Measurements from ENCODE around the gene KCNK17. TPM values are rescaled to one million over a fixed set of nuclear protein-coding genes. Genes with fewer than 3 reads are reported as not detected.

KCNK17 gene
- polyA plus RNA-seq, 1 experiment = not detected

- H3K36me3 ChIP-seq (ENCODE audit: control insufficient read depth, insufficient read depth, low read length) = no peaks in the 10 kb centered on the region
- ChIA-PET CTCF (interaction anchor here (0.6 to 10.7 kb wide), 23 partner anchors 9 to 432 kb away, joined by 3 to 136 read pairs (median 4); no protein-coding TSS in a partner anchor), POLR2A (no interaction called here)
- TF ChIP-seq CTCF (IDR thresholded peaks at IDR 0.05; ENCODE audit: insufficient read depth, low read depth, low read length) = no peak
- no peaks in the 10 kb centered on the region; the same call in 1 of the 2 replicates for H3K27me3 ChIP-seq (ENCODE audit: control insufficient read depth, insufficient read depth, low read length)
- no peak overlapping the region for H3K4me3 ChIP-seq (ENCODE audit: low read depth, low read length)
- no peak for DNase-seq (ENCODE audit: low read depth)
These were observed 10.6 kb downstream of the KCNK17 start for GRCh38 chr6:39303425-39304153.

GRCh38 chr6:39302669-39303424 is 11.4 kb downstream of the KCNK17 start:
- Histone ChIP-seq H3K36me3 (ENCODE audit: control insufficient read depth, insufficient read depth, low read length) (no peaks in the 10 kb centered on the region), H3K27me3 (ENCODE audit: control insufficient read depth, insufficient read depth, low read length) (no peaks in the 10 kb centered on the region; the same call in 1 of the 2 replicates), H3K4me3 (ENCODE audit: low read depth, low read length) (no peak overlapping the region)
- TF ChIP-seq CTCF (IDR thresholded peaks at IDR 0.05; ENCODE audit: insufficient read depth, low read depth, low read length) = peak; percentile 84
- ChIA-PET POLR2A (no interaction called here), CTCF (interaction anchor here (0.6 to 10.7 kb wide), 25 partner anchors 9 to 431 kb away, joined by 3 to 136 read pairs (median 4); no protein-coding TSS in a partner anchor)
- DNase-seq (ENCODE audit: low read depth) = no peak

DNA sequence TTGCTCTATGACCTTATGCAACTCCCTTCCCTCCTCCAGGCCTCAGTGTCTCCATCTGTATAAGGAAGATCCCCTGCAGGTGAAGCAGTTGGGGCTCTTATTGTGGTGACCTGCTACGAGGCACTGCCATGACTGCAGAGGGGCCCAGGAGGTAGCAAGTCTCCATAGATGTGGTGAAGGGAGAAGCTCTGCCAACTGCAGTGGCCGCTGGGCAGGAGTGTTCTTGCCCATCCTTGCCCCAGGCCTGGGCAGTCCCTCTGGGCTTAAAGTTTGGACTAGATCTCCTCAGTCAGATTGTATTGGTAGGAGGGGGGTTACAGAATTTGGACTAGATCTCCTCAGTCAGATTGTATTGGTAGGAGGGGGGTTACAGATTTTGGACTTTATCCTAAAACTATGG is 12.2 kb downstream of the KCNK17 start:
- H3K36me3 ChIP-seq (ENCODE audit: control insufficient read depth, insufficient read depth, low read length) = no peaks in the 10 kb centered on the region
- POLR2A ChIA-PET = no interaction called here
- DNase-seq (ENCODE audit: low read depth) = no peak

DNA sequence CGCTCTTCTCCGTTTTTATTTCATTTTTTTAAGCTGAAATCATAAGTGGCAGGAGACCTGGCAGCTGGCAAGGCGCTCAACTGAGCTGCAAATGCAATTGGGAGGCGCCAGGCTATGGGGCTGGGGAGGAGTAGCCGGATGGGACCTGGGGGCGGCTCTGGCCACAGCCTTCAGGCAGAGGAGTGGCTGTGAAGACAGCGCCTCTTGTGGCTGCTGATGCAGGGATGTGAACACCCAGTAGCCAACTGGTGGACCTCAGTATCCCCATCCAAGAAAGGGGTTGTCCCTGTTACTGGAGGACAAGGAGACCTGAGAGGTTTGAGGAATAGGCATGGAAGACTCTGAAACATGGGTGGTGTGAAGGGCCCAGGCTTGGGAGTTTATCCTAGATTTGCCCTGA is 12.6 kb downstream of the KCNK17 start:
- DNase-seq (ENCODE audit: low read depth) = no peak
- Histone ChIP-seq H3K27me3 (ENCODE audit: control insufficient read depth, insufficient read depth, low read length) (no peaks in the 10 kb centered on the region; the same call in 1 of the 2 replicates), H3K36me3 (ENCODE audit: control insufficient read depth, insufficient read depth, low read length) (no peaks in the 10 kb centered on the region), H3K4me3 (ENCODE audit: low read depth, low read length) (no peak overlapping the region)
- ChIA-PET POLR2A (no interaction called here), CTCF (interaction anchor here (1.1 to 10.7 kb wide), 7 partner anchors 9 to 430 kb away, joined by 3 to 136 read pairs (median 5); no protein-coding TSS in a partner anchor)
- peak; percentile 32 for TF ChIP-seq CTCF (IDR thresholded peaks at IDR 0.05; ENCODE audit: insufficient read depth, low read depth, low read length)

More for the DNA sequence above, 12.2 kb downstream of the KCNK17 start:
- CTCF ChIA-PET = interaction anchor here (0.7 to 10.7 kb wide), 13 partner anchors 8 to 430 kb away, joined by 3 to 136 read pairs (median 4); no protein-coding TSS in a partner anchor
- no peak overlapping the region for H3K4me3 ChIP-seq (ENCODE audit: low read depth, low read length)
- no peak for TF ChIP-seq CTCF (IDR thresholded peaks at IDR 0.05; ENCODE audit: insufficient read depth, low read depth, low read length)
- no peaks in the 10 kb centered on the region; the same call in 1 of the 2 replicates for H3K27me3 ChIP-seq (ENCODE audit: control insufficient read depth, insufficient read depth, low read length)

DNA sequence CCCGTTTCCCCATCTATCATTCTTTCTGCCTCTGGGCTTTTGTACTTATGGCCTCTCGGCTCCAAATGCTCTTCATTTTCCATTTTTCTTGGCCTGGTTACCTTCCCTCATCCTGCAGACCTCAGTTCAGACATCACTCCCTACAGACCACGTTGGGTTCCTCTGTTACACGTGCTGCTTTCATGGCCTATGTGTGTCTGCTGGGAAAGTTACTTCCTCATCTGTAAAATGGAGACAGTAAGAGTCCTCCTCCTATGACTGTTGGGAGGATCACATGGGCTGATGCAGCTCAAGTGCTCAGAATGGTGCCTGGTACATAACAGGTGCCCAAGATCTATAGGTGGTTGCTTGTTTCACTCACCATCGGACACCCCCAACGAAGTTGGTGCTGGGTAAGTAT is 13.5 kb downstream of the KCNK17 start:
- POLR2A ChIA-PET = no interaction called here
- no peak for TF ChIP-seq CTCF (IDR thresholded peaks at IDR 0.05; ENCODE audit: insufficient read depth, low read depth, low read length)

More for the DNA sequence above, 13.5 kb downstream of the KCNK17 start:
- Histone ChIP-seq H3K27me3 (ENCODE audit: control insufficient read depth, insufficient read depth, low read length) (no peaks in the 10 kb centered on the region; the same call in 1 of the 2 replicates), H3K36me3 (ENCODE audit: control insufficient read depth, insufficient read depth, low read length) (no peaks in the 10 kb centered on the region), H3K4me3 (ENCODE audit: low read depth, low read length) (no peak overlapping the region)
- no peak for DNase-seq (ENCODE audit: low read depth)
- CTCF ChIA-PET = interaction anchor here (1.1 to 10.7 kb wide), 5 partner anchors 10 to 328 kb away, joined by 3 to 136 read pairs (median 5); no protein-coding TSS in a partner anchor
